OCI-LY3 (cell line): ENCODE results near the gene GFY.

Experiments used
- H2AFZ ChIP-seq: fragments of 200-600, 300-600 bp; shearing (Covaris generic); 2 replicates; pipeline ENCODE4 v1.6.0; 2014; ENCODE audit warnings: antibody characterized with exemption, low read depth, low read length
- H3K27ac ChIP-seq: fragments of 200-600, 300-600 bp; sonication (generic); 2 replicates; pipeline ENCODE4 v1.5.1; 2014; ENCODE audit warnings: mild to moderate bottlenecking, low read length, moderate library complexity, mixed read lengths
- H3K27me3 ChIP-seq: fragments of 200-600, 300-600 bp; sonication (generic); 2 replicates; pipeline ENCODE4 v1.6.1; 2014; ENCODE audit warnings: low read depth, low read length, mixed read lengths
- H3K36me3 ChIP-seq: fragments of 200-600, 300-600 bp; sonication (generic); replicated peaks from 2 replicates; pipeline ENCODE3; 2014; ENCODE audit warnings: low read depth, low read length, mixed read lengths
- H3K4me1 ChIP-seq: fragments of 300-600, 200-600 bp; sonication (generic); 2 replicates; pipeline ENCODE4 v1.6.1; 2014; ENCODE audit warnings: low read length, mixed read lengths
- H3K4me2 ChIP-seq: fragments of 200-600, 300-600 bp; sonication (generic); 2 replicates; pipeline ENCODE4 v1.6.1; 2014; ENCODE audit warnings: low read length, mixed read lengths
- H3K4me3 ChIP-seq: fragments of 300-600, 200-600 bp; sonication (generic); 2 replicates; pipeline ENCODE4 v1.5.1; 2014; ENCODE audit warnings: antibody characterized with exemption, mild to moderate bottlenecking, low read length, moderate library complexity
- H3K79me2 ChIP-seq: fragments of 300-600, 200-600 bp; shearing (Covaris generic); 2 replicates; pipeline ENCODE4 v1.6.1; 2014; ENCODE audit warnings: mild to moderate bottlenecking, low read length, mixed read lengths
- H3K9ac ChIP-seq: fragments of 300-600, 200-600 bp; shearing (Covaris generic); 2 replicates; pipeline ENCODE4 v1.6.0; 2014; ENCODE audit warnings: mild to moderate bottlenecking, low read length, moderate library complexity
- H3K9me3 ChIP-seq: fragments of 200-600, 300-600 bp; shearing (Covaris generic); 2 replicates; pipeline ENCODE4 v1.6.1; 2014; ENCODE audit warnings: low read length, mixed read lengths; ENCODE audit not compliant: insufficient read depth
- H4K20me1 ChIP-seq: fragments of 200-600, 300-600 bp; sonication (generic); 2 replicates; pipeline ENCODE4 v1.6.1; 2016; ENCODE audit warnings: low read length, mixed read lengths; ENCODE audit not compliant: insufficient read depth
- EZH2phosphoT487 ChIP-seq: fragments of 200-600 bp; shearing (Covaris generic); IDR thresholded peaks from 2 replicates; pipeline ENCODE4 v1.6.1; 2018; ENCODE audit warnings: antibody characterized with exemption, mixed run types, low read depth
- TF ChIP-seq, protein P1 (sequence below): fragments of 200-600, 300-600 bp; sonication (generic); IDR thresholded peaks from 2 replicates; pipeline ENCODE4 v1.5.1; 2014; ENCODE audit warnings: antibody characterized with exemption, low read length, low read depth

The GFY gene

DNA sequence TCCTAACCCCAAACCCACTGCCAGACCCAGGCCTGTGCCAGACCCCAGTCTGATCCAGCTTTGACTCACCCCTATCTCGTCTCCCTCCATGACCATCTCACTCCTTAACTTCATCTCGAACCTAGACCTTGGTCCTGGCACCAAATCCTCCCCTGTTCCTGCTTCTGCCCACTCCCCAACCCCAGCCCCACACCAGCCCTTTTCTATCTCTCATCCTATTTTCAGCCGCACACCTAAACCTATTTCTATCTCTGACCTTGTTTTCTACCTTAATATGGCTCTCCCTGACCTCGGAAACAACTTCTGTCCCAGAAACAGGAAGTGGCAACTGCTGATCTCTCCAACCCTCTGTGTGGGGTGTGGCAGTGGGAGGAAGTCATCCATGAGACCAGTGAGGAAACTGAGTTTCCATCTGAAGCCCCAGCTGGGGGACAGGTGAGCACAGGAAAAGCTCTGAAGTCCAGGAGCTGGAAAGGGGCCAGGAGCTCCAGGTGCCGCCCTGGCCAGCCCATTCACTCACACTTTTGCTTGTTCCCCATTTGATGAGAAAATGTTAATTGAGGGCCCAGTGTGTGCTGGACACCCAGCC is 15.7 kb upstream of the GFY start:
- Histone ChIP-seq H3K9me3 (no peaks in the 10 kb centered on the region), H2AFZ (peak overlapping the region; percentile 94)

DNA sequence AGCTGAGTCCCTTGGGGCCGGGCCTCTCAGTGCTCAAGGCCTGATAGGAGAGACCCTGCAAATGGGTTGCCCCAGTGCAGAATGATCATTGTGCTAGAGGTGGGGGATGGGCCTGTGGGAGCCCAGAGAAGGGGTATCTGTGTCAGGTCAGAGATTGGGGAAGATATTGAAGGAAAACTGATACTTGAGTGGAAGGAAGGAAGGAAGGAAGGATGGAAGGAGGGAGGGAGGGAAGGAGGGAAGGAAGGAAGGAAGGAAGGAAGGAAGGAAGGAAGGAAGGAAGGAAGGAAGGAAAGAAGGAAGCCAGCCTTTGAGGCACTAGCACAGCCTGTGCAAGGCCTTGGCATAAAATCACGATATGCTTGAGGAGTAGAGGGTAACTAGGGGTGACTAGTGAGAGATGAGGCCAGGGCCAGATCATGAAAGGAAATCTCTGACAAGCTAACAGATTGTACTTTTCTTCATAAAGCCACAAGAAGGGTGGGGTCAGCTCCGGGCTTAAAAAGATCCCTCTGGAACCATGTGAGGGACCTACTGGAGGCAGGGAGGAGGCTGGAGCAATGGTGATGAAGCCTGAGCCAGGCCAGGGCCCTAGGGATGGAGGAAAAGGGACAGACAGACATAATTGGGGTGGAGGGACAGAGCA is 13.4 kb upstream of the GFY start:
- Histone ChIP-seq H2AFZ (no peak overlapping the region), H3K27ac (no peak overlapping the region), H3K9me3 (no peaks in the 10 kb centered on the region), H3K4me1 (peaks cover 33% of the 10 kb centered on the region), H3K9ac (no peak overlapping the region), H3K36me3 (no peaks in the 10 kb centered on the region), H3K4me3 (no peak overlapping the region), H3K79me2 (no peaks in the 10 kb centered on the region), H3K27me3 (no peaks in the 10 kb centered on the region), H4K20me1 (no peaks in the 10 kb centered on the region), H3K4me2 (no peak overlapping the region)
- TF ChIP-seq, protein P1, sequence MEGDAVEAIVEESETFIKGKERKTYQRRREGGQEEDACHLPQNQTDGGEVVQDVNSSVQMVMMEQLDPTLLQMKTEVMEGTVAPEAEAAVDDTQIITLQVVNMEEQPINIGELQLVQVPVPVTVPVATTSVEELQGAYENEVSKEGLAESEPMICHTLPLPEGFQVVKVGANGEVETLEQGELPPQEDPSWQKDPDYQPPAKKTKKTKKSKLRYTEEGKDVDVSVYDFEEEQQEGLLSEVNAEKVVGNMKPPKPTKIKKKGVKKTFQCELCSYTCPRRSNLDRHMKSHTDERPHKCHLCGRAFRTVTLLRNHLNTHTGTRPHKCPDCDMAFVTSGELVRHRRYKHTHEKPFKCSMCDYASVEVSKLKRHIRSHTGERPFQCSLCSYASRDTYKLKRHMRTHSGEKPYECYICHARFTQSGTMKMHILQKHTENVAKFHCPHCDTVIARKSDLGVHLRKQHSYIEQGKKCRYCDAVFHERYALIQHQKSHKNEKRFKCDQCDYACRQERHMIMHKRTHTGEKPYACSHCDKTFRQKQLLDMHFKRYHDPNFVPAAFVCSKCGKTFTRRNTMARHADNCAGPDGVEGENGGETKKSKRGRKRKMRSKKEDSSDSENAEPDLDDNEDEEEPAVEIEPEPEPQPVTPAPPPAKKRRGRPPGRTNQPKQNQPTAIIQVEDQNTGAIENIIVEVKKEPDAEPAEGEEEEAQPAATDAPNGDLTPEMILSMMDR: no peak
- TF ChIP-seq EZH2phosphoT487: no peak

More for the DNA sequence above, 15.7 kb upstream of the GFY start:
- Histone ChIP-seq H3K4me1 (peaks cover 42% of the 10 kb centered on the region), H3K36me3 (no peaks in the 10 kb centered on the region), H3K27ac (peak overlapping the region; percentile 43), H3K4me3 (peak overlapping the region; percentile 60), H3K9ac (peak overlapping the region; percentile 54; the same call in 1 of the 2 replicates), H3K4me2 (peak overlapping the region; percentile 69), H3K79me2 (no peaks in the 10 kb centered on the region), H3K27me3 (no peaks in the 10 kb centered on the region), H4K20me1 (no peaks in the 10 kb centered on the region)
- TF ChIP-seq, protein P1: no peak
- no peak for TF ChIP-seq EZH2phosphoT487

DNA sequence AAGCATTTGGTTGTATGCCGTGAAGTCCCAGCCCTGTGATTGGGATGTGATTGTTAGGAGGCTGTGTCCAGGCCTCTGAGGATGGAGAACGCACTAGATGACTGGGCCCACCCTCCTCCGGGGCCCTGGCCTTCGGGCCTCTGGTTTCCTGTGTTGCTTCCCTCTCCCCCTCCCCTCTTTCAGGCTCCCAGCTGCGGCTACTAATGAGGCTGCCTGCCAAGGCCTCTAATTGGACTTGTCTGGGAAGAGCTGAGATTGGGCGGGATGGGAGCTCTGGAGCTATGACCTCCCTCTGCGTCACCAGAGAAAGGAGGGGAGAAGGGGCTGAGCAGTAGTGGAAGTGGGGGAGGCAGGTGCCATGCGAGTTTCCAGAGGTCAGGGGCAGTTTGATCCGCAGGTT is 11.8 kb upstream of the GFY start:
- Histone ChIP-seq H3K4me1 (peaks cover 18% of the 10 kb centered on the region), H3K36me3 (no peaks in the 10 kb centered on the region), H2AFZ (no peak overlapping the region), H3K27ac (no peak overlapping the region), H3K9me3 (no peaks in the 10 kb centered on the region), H3K79me2 (no peaks in the 10 kb centered on the region), H3K9ac (no peak overlapping the region), H4K20me1 (no peaks in the 10 kb centered on the region), H3K27me3 (0 out of 2 replicates have a peak, but pooled peaks cover 3% of the 10 kb centered on the region), H3K4me3 (no peak overlapping the region), H3K4me2 (no peak overlapping the region)
- TF ChIP-seq, protein P1: no peak
- no peak for TF ChIP-seq EZH2phosphoT487

DNA sequence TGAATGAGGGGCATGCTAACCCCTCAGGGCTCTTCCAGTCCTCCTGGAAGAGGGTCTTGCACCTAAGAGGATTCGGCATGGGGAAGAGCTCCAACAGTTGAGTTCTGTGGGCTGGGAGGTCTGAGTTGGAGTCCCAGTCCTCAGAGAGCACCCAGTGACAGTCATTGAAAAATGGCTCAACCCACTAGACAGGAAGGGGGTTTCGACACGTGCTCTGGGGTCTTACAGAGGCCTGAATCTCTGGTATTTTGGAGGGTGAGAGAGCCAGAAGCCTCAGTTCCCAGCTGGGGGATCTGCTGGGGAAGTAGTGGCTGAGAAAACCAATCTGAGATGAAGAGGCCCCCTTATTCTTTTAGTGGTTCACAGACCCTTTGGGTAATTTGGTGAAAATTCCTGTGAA is 10.9 kb upstream of the GFY start:
- H3K4me2 ChIP-seq: no peak overlapping the region
- H3K27ac ChIP-seq: no peak overlapping the region
- no peak overlapping the region for H3K4me3 ChIP-seq
- no peaks in the 10 kb centered on the region for H3K9me3 ChIP-seq
- TF ChIP-seq, protein P1: no peak
- TF ChIP-seq EZH2phosphoT487: no peak
- no peaks in the 10 kb centered on the region for H4K20me1 ChIP-seq
- H3K27me3 ChIP-seq: 0 out of 2 replicates have a peak, but pooled peaks cover 3% of the 10 kb centered on the region
- H2AFZ ChIP-seq: no peak overlapping the region
- H3K36me3 ChIP-seq: no peaks in the 10 kb centered on the region
- H3K9ac ChIP-seq: no peak overlapping the region
- peaks cover 10% of the 10 kb centered on the region for H3K4me1 ChIP-seq
- H3K79me2 ChIP-seq: no peaks in the 10 kb centered on the region
